ENCODE results near the gene SLC39A3. TPM values are rescaled to one million over a fixed set of nuclear protein-coding genes. Genes with fewer than 3 reads are reported as not detected.

The SLC39A3 gene
- total RNA-seq, 1 donor from 2014 or later, result 42.4 TPM

DNA sequence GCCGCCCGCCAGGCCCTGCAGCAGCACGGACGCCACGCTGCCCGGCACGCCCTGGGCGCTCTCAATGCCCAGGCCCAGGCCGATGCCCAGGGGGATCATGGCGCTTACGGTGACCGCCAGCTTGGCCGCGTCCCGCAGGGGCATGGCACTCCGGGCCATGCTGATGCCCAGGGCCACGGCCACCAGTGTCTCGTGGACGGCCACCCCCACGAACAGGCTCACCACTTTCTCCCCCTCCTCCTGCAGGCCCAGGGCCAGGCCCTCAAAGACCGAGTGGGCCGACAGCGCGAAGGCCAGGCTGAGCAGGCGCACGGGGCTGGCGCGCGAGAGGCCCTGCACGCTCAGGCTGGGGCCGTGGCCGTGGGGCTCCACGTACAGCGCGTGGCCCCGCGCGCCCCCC, 6.9 kb downstream of the SLC39A3 start:
- no peak for DNase-seq (ENCODE audit: low read depth)
- TF ChIP-seq CTCF (conservative IDR thresholded peaks at IDR 0.05; ENCODE audit: low read depth, low read length), result no peak
- H3K4me3 ChIP-seq (ENCODE audit: low read depth, low read length), result no peak overlapping the region

DNA sequence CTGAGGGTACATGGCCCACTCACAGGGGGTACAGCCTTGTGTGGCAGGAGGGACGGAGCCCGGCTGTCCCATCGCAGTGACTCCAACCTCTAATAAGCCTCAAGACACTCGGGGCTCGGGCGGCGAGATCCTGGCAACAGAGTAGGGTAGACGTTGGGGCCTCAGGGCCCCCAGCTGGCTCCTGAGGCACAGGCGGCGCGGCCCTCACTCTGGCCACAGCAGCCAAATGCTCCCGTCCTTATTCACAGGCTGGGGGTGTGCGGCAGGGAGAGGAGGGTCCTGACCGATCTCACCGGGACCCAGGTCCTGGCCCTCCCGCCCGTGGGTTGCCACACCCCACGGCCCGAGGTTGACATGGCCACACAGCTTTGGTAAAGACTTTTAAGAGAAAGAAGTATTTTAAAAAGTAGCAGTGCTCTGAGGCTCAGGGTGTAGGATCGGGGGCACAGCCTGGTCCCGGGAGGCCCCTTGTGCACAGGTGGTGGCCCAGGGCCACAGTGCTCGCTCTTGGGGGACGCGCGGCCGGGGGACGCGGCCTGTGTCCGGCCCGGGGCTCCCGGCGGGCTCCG, 7.6 kb downstream of the SLC39A3 start:
- no peak overlapping the region for H3K4me3 ChIP-seq (ENCODE audit: low read depth, low read length)
- DNase-seq (ENCODE audit: low read depth), result no peak

GRCh38 chr19:2731181-2731995, 8.4 kb downstream of the SLC39A3 start:
- TF ChIP-seq CTCF (conservative IDR thresholded peaks at IDR 0.05; ENCODE audit: low read depth, low read length), result no peak
- DNase-seq (ENCODE audit: low read depth), result no peak

More for the DNA sequence above, 7.6 kb downstream of the SLC39A3 start:
- no peak for TF ChIP-seq CTCF (conservative IDR thresholded peaks at IDR 0.05; ENCODE audit: low read depth, low read length)

GRCh38 chr19:2729943-2730818, 9.6 kb downstream of the SLC39A3 start:
- H3K4me3 ChIP-seq (ENCODE audit: low read depth, low read length), result no peak overlapping the region
- TF ChIP-seq CTCF (conservative IDR thresholded peaks at IDR 0.05; ENCODE audit: low read depth, low read length), result no peak
- no peak for DNase-seq (ENCODE audit: low read depth)

More at GRCh38 chr19:2731181-2731995, 8.4 kb downstream of the SLC39A3 start:
- no peak overlapping the region for H3K4me3 ChIP-seq (ENCODE audit: low read depth, low read length)

GRCh38 chr19:2728783-2729387, 10.9 kb downstream of the SLC39A3 start:
- DNase-seq (ENCODE audit: low read depth), result no peak
- TF ChIP-seq CTCF (conservative IDR thresholded peaks at IDR 0.05; ENCODE audit: low read depth, low read length), result no peak
- H3K4me3 ChIP-seq (ENCODE audit: low read depth, low read length), result no peak overlapping the region

- no peak for TF ChIP-seq CTCF (conservative IDR thresholded peaks at IDR 0.05; ENCODE audit: low read depth, low read length)
- no peak for DNase-seq (ENCODE audit: low read depth)
- no peak overlapping the region for H3K4me3 ChIP-seq (ENCODE audit: low read depth, low read length)
Measured at GRCh38 chr19:2727640-2727944, 12.2 kb downstream of the SLC39A3 start.

All from epithelial cell of proximal tubule (primary cell).